ENCODE data around the gene NOD2.

NOD2 gene

GRCh38 chr16:50695017-50696000, 1.9 kb downstream of the NOD2 start:
- no peak for DNase-seq

GRCh38 chr16:50696126-50696525, 2.7 kb downstream of the NOD2 start:
- no peak for DNase-seq

GRCh38 chr16:50696575-50697420, 3.4 kb downstream of the NOD2 start:
- DNase-seq: no peak

GRCh38 chr16:50697421-50697715, 4.0 kb downstream of the NOD2 start:
- DNase-seq: no peak

GRCh38 chr16:50697881-50698767, 4.7 kb downstream of the NOD2 start:
- DNase-seq: no peak

- DNase-seq: no peak
Observed at GRCh38 chr16:50699326-50700159, 6.1 kb downstream of the NOD2 start.

- DNase-seq: no peak
Observed at GRCh38 chr16:50702725-50703124, 9.3 kb downstream of the NOD2 start.

- DNase-seq: no peak
Observed at GRCh38 chr16:50704245-50704644, 10.8 kb downstream of the NOD2 start.

- DNase-seq: no peak
Observed at GRCh38 chr16:50705436-50706110, 12.2 kb downstream of the NOD2 start.

GRCh38 chr16:50706250-50706649, 12.8 kb downstream of the NOD2 start:
- no peak for DNase-seq

GRCh38 chr16:50708373-50709060, 15.1 kb downstream of the NOD2 start:
- DNase-seq: no peak

GRCh38 chr16:50709061-50709684, 15.8 kb downstream of the NOD2 start:
- no peak for DNase-seq

GRCh38 chr16:50709980-50710379, 16.6 kb downstream of the NOD2 start:
- no peak for DNase-seq

- no peak for DNase-seq
Observed at GRCh38 chr16:50711040-50711439, 17.6 kb downstream of the NOD2 start.

- DNase-seq: peak; percentile 8
Observed at GRCh38 chr16:50711862-50712559, 18.6 kb downstream of the NOD2 start.

GRCh38 chr16:50712560-50712898, 19.1 kb downstream of the NOD2 start:
- DNase-seq: peak; percentile 7

GRCh38 chr16:50712956-50713355, 19.6 kb downstream of the NOD2 start:
- no peak for DNase-seq

GRCh38 chr16:50717091-50717490, 23.7 kb downstream of the NOD2 start:
- DNase-seq: no peak

- DNase-seq: no peak
Observed at GRCh38 chr16:50717494-50717893, 24.1 kb downstream of the NOD2 start.
